Common myeloid progenitor, CD34-positive (primary cell): ENCODE measurements around the gene SLC29A4.
"Not testable (repeated sequence)": the region's sequence is repeated elsewhere in the genome, so short reads cannot be mapped to it uniquely, and the experiment has no call there.

Experiments used
- CTCF ChIA-PET: fragments of 350-600 bp; sonication (Branson Sonifier 250); formaldehyde crosslinking; loops from one replicate; lab custom pipeline; 2021; ENCODE audit warnings: antibody characterized with exemption; lab: Charles Lee
- POLR2A ChIA-PET: fragments of 350-600 bp; sonication (Branson Sonifier 250); formaldehyde crosslinking; loops from one replicate; lab custom pipeline; 2021; ENCODE audit warnings: antibody characterized with exemption; lab: Charles Lee
- DNase-seq, 3 donors: peaks; one replicate each; pipeline versions ENCODE4 v3.0.0 to v3.0.0-alpha.2; 2013
- H3K27ac ChIP-seq, 2 experiments: 1 replicate in 1 of 2; 2 replicates in 1 of 2; pipeline ENCODE4 v1.7.0; 2013; ENCODE audit warnings: inconsistent platforms in 2 of 2, low read length in 2 of 2, mild to moderate bottlenecking in 2 of 2, low read depth in 1 of 2, moderate library complexity in 1 of 2; ENCODE audit not compliant: severe bottlenecking in 2 of 2, insufficient read depth in 1 of 2, poor library complexity in 1 of 2
- H3K27me3 ChIP-seq, 5 experiments: replicated peaks in 2 of 5; 1 replicate in 3 of 5; 2 replicates in 2 of 5; pipeline versions ENCODE4 v1.6.1 to v1.7.0; 2013; ENCODE audit warnings: low read length in 4 of 5, mild to moderate bottlenecking in 2 of 5, moderate library complexity in 2 of 5, inconsistent platforms in 1 of 5; ENCODE audit not compliant: insufficient read depth in 5 of 5, control insufficient read depth in 4 of 5
- H3K36me3 ChIP-seq, 4 experiments: 1 replicate in 2 of 4; 2 replicates in 2 of 4; pipeline versions ENCODE4 v1.6.1 to v1.7.0; 2013; ENCODE audit warnings: low read length in 3 of 4, control low read depth in 1 of 4, mild to moderate bottlenecking in 1 of 4; ENCODE audit not compliant: control insufficient read depth in 4 of 4, insufficient read depth in 4 of 4
- H3K4me1 ChIP-seq, 4 experiments: 1 replicate in 3 of 4; 2 replicates in 1 of 4; pipeline versions ENCODE4 v1.6.1 to v1.7.1; 2013; ENCODE audit warnings: low read length in 3 of 4, mild to moderate bottlenecking in 3 of 4, control low read depth in 1 of 4, inconsistent platforms in 1 of 4, moderate library complexity in 1 of 4; ENCODE audit not compliant: control insufficient read depth in 4 of 4, insufficient read depth in 4 of 4; ENCODE audit errors: control extremely low read depth in 1 of 4
- H3K4me3 ChIP-seq, 7 experiments: 1 replicate in 4 of 7; 2 replicates in 3 of 7; pipeline versions ENCODE4 v1.5.1 to v1.7.0; 2013; ENCODE audit warnings: mild to moderate bottlenecking in 7 of 7, low read length in 6 of 7, moderate library complexity in 6 of 7, inconsistent platforms in 2 of 7, low read depth in 2 of 7, control low read depth in 1 of 7; ENCODE audit not compliant: insufficient read depth in 4 of 7, control insufficient read depth in 1 of 7; ENCODE audit errors: extremely low read depth in 1 of 7
- H3K9me3 ChIP-seq, 5 experiments: 1 replicate in 4 of 5; 2 replicates in 1 of 5; pipeline versions ENCODE4 v1.6.1 to v1.7.1; 2013; ENCODE audit warnings: low read length in 4 of 5, mild to moderate bottlenecking in 2 of 5, inconsistent platforms in 1 of 5, low read depth in 1 of 5, moderate library complexity in 1 of 5; ENCODE audit not compliant: control insufficient read depth in 4 of 5, insufficient read depth in 2 of 5; ENCODE audit errors: control extremely low read depth in 1 of 5
- WGBS: methylation state at CpG from one replicate; pipeline ENCODE4 v1.1.5; 2013; ENCODE audit not compliant: insufficient coverage; 5-methylcytosine and 5-hydroxymethylcytosine counted together

Gene SLC29A4

DNA sequence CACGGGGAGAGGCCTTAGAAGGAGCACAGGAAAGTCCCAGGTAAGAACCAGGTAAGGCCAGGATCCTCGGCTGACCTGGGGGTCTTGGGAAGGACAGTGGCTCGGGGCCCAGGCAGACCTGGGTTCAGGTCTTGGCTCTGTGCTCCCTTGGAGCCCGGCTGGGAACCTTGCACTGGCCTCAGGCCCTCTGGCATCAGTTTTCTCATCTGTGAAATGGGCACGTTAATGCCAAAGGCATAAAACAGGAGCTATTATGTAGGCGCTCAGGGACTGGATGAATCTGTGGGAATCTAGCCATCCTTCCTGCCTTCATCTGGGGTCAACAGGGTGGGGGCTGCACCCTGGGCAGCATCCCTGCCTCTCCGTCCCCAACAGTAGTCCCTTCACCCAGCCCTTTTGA is 8.3 kb upstream of the SLC29A4 start:
- 87% methylated on average over 5 of the region's 7 CpGs for WGBS

DNA sequence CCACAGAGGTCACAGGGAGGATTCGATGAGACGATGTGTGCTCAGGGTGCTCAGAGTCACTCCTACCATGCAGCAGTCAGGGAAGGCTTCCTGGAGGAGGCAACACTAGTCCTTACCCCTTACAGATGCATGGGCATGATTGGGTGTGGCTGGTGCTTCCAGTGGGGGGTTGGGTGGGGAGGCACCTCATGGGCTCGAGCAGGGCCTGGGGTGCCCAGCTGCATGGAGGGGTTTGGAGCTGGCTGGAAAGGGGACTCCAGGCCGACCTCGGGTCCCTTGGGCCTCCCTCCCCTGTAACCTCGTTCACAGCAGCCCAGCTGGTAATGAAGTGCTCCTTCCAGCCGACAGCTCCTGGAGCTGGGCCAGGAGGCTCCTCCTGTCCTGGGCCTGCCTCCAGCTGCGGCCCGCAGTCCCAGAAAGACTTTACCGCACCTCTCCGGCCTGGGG is 7.7 kb upstream of the SLC29A4 start:
- H3K4me1 ChIP-seq, H3K36me3 ChIP-seq, H3K9me3 ChIP-seq, H3K27ac ChIP-seq, H3K27me3 ChIP-seq, CTCF ChIA-PET, DNase-seq, H3K4me3 ChIP-seq, POLR2A ChIA-PET: not testable (repeated sequence)
- WGBS: 87% methylated on average over 6 of the region's 11 CpGs

More for the DNA sequence above, 8.3 kb upstream of the SLC29A4 start:
- peaks cover 0 to 3% (median 0%) of the 10 kb centered on the region in 5 experiments for H3K27me3 ChIP-seq
- H3K36me3 ChIP-seq: no peaks in the 10 kb centered on the region
- DNase-seq: no peak
- no peak overlapping the region for H3K27ac ChIP-seq
- ChIA-PET CTCF (no interaction called here), POLR2A (no interaction called here)
- H3K4me1 ChIP-seq: no peaks in the 10 kb centered on the region
- no peaks in the 10 kb centered on the region for H3K9me3 ChIP-seq
- H3K4me3 ChIP-seq: no peak overlapping the region

DNA sequence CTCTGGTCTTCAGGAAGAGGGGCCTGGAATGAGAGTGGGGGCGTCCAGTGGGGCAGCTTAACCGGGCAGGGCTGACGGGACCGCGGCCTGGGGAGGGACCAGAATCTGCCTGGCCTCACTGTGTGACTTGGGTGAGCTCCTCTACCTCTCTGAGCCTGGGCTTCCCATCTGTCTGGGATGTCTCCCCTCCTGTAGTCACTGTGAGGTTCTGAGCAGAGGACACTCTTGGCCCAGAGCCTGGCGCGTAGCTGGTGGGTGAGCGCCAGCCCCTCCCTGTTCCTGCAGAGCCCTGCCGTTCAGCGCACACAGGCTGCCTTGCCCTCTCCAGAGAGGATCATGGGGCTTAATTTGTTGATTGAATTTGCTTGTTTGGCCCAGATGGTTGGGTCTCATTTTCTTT is 7.2 kb upstream of the SLC29A4 start:
- H3K9me3 ChIP-seq, POLR2A ChIA-PET, H3K4me1 ChIP-seq, H3K27me3 ChIP-seq, H3K36me3 ChIP-seq, CTCF ChIA-PET, H3K4me3 ChIP-seq, H3K27ac ChIP-seq: not testable (repeated sequence)
- WGBS: 77% methylated on average over 6 of the region's 10 CpGs
- peak in 2 of 3 donors; percentile 22 to 52 for DNase-seq

DNA sequence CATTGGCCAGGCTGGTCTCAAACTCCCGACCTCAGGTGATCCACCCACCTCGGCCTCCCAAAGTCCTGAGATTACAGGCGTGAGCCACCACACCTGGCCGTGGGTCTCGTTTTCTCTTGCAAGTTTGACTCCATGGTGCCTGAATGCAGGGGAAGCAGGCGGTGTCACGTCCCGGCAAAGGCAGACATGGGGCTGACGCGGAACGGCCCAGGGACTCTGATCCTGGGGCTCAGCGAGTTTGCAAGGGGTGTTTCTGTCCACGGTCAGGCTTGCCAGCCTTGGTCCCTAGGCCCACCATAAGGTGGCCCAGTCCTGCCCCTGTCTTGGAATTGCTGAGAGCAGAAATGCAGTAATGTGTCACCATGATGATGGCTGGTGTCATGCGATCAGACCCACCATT is 6.6 kb upstream of the SLC29A4 start:
- H3K27me3 ChIP-seq, H3K36me3 ChIP-seq, POLR2A ChIA-PET, H3K4me3 ChIP-seq, H3K27ac ChIP-seq, H3K4me1 ChIP-seq, DNase-seq, H3K9me3 ChIP-seq, CTCF ChIA-PET: not testable (repeated sequence)
- WGBS: 94% methylated on average over 14 of the region's 14 CpGs

DNA sequence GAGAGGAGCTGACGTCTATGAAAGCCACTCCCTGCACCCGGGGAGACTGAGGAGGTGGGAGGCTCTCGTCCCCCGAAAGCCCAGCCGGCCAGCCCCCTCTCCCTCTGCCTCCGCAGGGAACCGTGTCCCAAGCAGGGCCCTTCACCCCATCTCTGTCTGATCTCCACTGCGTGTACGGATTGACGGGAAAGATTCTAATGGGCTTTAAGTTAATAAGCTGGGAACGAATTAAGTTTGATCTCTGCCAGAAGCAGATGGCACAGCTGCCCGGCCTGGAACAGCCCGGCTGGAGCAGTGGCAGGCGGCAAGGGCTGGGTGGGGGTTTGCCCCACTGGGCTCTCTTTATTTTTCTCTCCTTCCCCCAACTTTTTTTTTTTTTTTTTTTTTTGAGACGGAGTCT is 6.1 kb upstream of the SLC29A4 start:
- Histone ChIP-seq H3K27me3 (peaks cover 0 to 2% (median 0%) of the 10 kb centered on the region in 5 experiments), H3K36me3 (no peaks in the 10 kb centered on the region)

DNA sequence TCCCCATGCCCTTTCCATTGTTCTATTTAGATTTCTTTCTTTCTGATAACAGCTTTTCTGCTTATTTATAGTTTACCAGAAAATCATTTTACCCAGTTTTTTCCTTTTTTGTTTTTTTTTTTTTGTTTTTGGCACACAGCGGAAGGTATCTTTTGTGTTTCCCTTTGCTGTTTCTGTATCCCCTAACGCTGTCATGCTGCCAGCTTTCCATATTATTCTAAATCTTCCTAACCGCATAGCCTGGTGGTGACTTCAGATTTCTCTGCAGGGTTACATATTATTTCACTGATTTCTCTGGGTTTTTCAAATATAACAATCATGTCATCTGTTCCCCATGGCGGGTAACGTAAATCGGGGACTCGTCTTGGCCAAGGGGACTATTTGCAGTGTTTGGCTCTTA is 4.0 kb upstream of the SLC29A4 start:
- CTCF ChIA-PET: no interaction called here
- POLR2A ChIA-PET: no interaction called here
- Histone ChIP-seq H3K4me1 (peaks cover 0 to 5% (median 4%) of the 10 kb centered on the region in 4 experiments), H3K27me3 (peaks cover 0 to 8% (median 0%) of the 10 kb centered on the region in 5 experiments), H3K27ac (no peak overlapping the region), H3K9me3 (no peaks in the 10 kb centered on the region), H3K4me3 (no peak overlapping the region), H3K36me3 (no peaks in the 10 kb centered on the region)
- 100% methylated on average over 1 of the region's 7 CpGs for WGBS
- no peak for DNase-seq

More for the DNA sequence above, 6.1 kb upstream of the SLC29A4 start:
- no peak overlapping the region for H3K27ac ChIP-seq
- CTCF ChIA-PET: no interaction called here
- H3K9me3 ChIP-seq: no peaks in the 10 kb centered on the region
- H3K4me1 ChIP-seq: no peaks in the 10 kb centered on the region
- no CpG with 5 or more reads among the region's 15 CpGs for WGBS
- POLR2A ChIA-PET: no interaction called here
- DNase-seq: no peak
- no peak overlapping the region for H3K4me3 ChIP-seq

DNA sequence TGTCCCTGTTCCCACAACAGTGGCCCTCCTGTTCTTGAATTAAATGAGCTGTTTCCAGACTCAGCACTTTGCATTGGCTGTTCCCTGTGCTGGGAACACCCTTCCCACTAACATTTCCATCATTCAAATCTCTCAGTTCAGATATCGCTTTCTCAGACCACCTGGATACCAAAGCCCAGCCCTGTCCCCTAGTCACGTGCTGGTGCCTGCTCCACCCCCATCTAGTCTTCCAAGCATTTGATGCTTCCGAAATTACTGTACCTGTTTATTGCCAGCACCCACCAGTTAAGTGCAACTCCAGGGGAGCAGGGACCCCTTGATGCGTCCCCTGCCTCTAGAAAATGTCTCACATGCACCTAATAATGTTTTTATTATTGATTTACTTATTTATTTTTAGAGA is 3.0 kb upstream of the SLC29A4 start:
- Histone ChIP-seq H3K27me3 (peaks cover 0 to 18% (median 2%) of the 10 kb centered on the region in 5 experiments), H3K27ac (no peak overlapping the region), H3K4me1 (peaks cover 0 to 5% (median 4%) of the 10 kb centered on the region in 4 experiments), H3K36me3 (no peaks in the 10 kb centered on the region), H3K4me3 (no peak overlapping the region), H3K9me3 (no peaks in the 10 kb centered on the region)
- no peak for DNase-seq
- POLR2A ChIA-PET: no interaction called here
- 78% methylated on average over 3 of the region's 4 CpGs for WGBS
- CTCF ChIA-PET: no interaction called here
